CD4-positive, CD25-positive, alpha-beta regulatory T cell (primary cell): Measurements from ENCODE around the gene ETV6. TPM values are rescaled to one million over a fixed set of nuclear protein-coding genes. Genes with fewer than 3 reads are reported as not detected.

Experiments used
- ATAC-seq, 2 donors: fragments of 150-1000 bp; cut with Tn5 transposase; one replicate each; pipeline ENCODE4 v1.10.0; 2021; ENCODE audit warnings: low read depth in 2 of 2, moderate number of reproducible peaks in 2 of 2, moderate library complexity in 1 of 2
- DNase-seq, 3 donors: peaks; one replicate each; pipeline versions ENCODE4 v3.0.0 to v3.0.0-alpha.2; 2012 to 2022; ENCODE audit warnings: mixed read lengths in 1 of 3
- H3K27ac ChIP-seq: one replicate; pipeline ENCODE4 v1.7.0; 2013; ENCODE audit warnings: mild to moderate bottlenecking, low read length; ENCODE audit not compliant: insufficient read depth, poor library complexity, severe bottlenecking
- H3K27me3 ChIP-seq: one replicate; pipeline ENCODE4 v1.7.0; 2013; ENCODE audit warnings: low read length; ENCODE audit not compliant: control insufficient read depth, insufficient read depth
- H3K36me3 ChIP-seq: one replicate; pipeline ENCODE4 v1.7.0; 2013; ENCODE audit warnings: mild to moderate bottlenecking, low read length, moderate library complexity; ENCODE audit not compliant: control insufficient read depth, insufficient read depth
- H3K4me1 ChIP-seq: 2 replicates; pipeline ENCODE4 v1.7.0; 2013; ENCODE audit warnings: mild to moderate bottlenecking, low read length; ENCODE audit not compliant: insufficient read depth, control insufficient read depth, poor library complexity, severe bottlenecking
- H3K4me3 ChIP-seq: one replicate; pipeline ENCODE4 v1.7.0; 2013; ENCODE audit warnings: low read depth, mild to moderate bottlenecking, low read length, moderate library complexity
- H3K9me3 ChIP-seq, 2 experiments: 1 replicate in 1 of 2; 2 replicates in 1 of 2; pipeline ENCODE4 v1.7.0; 2013; ENCODE audit warnings: low read length in 2 of 2, mild to moderate bottlenecking in 1 of 2, moderate library complexity in 1 of 2; ENCODE audit not compliant: control insufficient read depth in 2 of 2
- H3K27ac Mint-ChIP-seq, 3 donors: one replicate each; pipeline ENCODE4 v1.8.0; 2020 to 2022; ENCODE audit warnings: mild to moderate bottlenecking in 3 of 3, mixed read lengths in 3 of 3, moderate library complexity in 2 of 3
- H3K27me3 Mint-ChIP-seq: one replicate; pipeline ENCODE4 v1.8.0; 2022; ENCODE audit warnings: mild to moderate bottlenecking, mixed read lengths
- H3K36me3 Mint-ChIP-seq: one replicate; pipeline ENCODE4 v1.8.0; 2020; ENCODE audit warnings: mixed read lengths
- H3K4me1 Mint-ChIP-seq, 4 donors: one replicate each; pipeline ENCODE4 v1.8.0; 2020 to 2022; ENCODE audit warnings: mixed read lengths in 4 of 4, mild to moderate bottlenecking in 1 of 4
- H3K4me3 Mint-ChIP-seq, 4 donors: one replicate each; pipeline ENCODE4 v1.8.0; 2020 to 2022; ENCODE audit warnings: mild to moderate bottlenecking in 4 of 4, mixed read lengths in 4 of 4, moderate library complexity in 3 of 4
- H3K9me3 Mint-ChIP-seq, 7 donors: one replicate each; pipeline ENCODE4 v1.8.0; 2020 to 2022; ENCODE audit warnings: mixed read lengths in 7 of 7, mild to moderate bottlenecking in 3 of 7, moderate library complexity in 2 of 7
- polyA plus RNA-seq, 4 donors: library from polyadenylated mRNA; unstranded; fragments of 300-500 nt; fragmentation: Illumina TruSeq; gene quantifications; one replicate each; pipeline ENCODE4 v1.2.3, GENCODE V29; 2021
- total RNA-seq: library from RNA; stranded (reverse); gene quantifications from one replicate; pipeline ENCODE4 v1.2.3, GENCODE V29; 2022

The ETV6 gene
- total and polyA plus RNA-seq, 5 donors from 2014 or later, result 2.5 to 62.5 (median 4.1) TPM

DNA sequence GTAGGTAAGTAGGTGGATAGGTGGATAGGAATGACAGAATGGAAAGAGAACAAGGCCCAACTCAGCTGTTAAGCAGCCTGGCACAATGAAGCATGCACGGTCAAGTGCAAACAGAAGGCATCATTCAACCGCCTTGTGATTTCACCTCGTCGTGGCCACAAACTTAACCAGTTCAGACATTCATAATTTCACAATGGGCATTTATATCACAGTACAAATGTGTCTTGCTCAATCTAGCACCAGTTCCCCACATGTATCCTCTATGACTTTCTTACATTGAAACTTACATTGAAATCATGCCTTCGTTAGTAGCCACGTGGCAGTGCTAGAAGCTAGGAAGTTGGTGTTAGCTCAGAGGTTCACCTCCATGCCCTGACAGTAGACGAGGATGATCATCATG is 207.5 kb downstream of the ETV6 start:
- DNase-seq, result no peak
- Mint-ChIP-seq H3K4me3 (no peak overlapping the region), H3K9me3 (peaks cover 0 to 2% (median 0%) of the 10 kb centered on the region in 7 donors), H3K27me3 (no peaks in the 10 kb centered on the region), H3K36me3 (peaks cover 26% of the 10 kb centered on the region), H3K4me1 (peaks cover 3 to 13% (median 9%) of the 10 kb centered on the region in 4 donors), H3K27ac (no peak overlapping the region)
- no peak for ATAC-seq
- H3K4me3 ChIP-seq, result no peak overlapping the region
- H3K27me3 ChIP-seq, result no peaks in the 10 kb centered on the region
- no peaks in the 10 kb centered on the region for H3K4me1 ChIP-seq
- no peaks in the 10 kb centered on the region for H3K9me3 ChIP-seq
- H3K36me3 ChIP-seq, result peaks cover 28% of the 10 kb centered on the region
- no peak overlapping the region for H3K27ac ChIP-seq

DNA sequence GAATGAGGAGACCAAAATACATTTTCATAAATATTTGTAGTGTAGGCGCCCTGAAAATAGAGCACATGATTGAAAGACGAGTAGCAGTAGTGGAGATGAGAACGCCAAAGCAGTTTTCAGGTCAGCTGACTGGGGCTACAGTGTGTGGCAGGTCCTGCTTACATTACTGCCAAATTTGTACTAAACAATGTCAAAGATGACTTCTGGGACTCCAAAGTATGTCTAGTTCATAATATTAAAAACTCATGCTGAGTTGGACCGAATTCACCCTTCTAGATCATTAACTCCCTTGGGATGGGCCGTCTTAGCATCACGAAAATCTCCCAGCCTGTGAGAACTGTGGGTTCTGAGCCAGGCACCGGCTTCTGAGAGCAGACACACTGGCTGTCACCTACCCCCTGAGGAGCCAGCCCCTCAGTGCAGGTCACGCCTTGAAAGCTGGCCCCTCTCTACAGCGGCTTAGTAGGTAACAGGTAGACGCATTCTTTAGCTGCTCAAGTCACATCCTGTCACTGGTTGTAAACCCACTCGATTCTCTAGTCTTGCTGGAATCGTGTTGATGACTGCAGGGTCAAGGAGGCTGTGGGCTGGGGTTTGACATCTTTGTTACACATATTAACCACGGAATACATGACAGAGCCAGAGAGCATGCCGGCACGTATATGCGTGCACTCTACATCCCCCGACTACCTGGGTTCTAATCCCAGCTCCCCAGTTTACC is 210.4 kb downstream of the ETV6 start:
- peaks cover 15% of the 10 kb centered on the region for H3K36me3 ChIP-seq
- H3K27ac Mint-ChIP-seq, result no peak overlapping the region
- H3K4me1 ChIP-seq, result no peaks in the 10 kb centered on the region
- H3K27me3 Mint-ChIP-seq, result no peaks in the 10 kb centered on the region
- H3K27ac ChIP-seq, result no peak overlapping the region
- H3K4me1 Mint-ChIP-seq, result peaks cover 5 to 10% (median 9%) of the 10 kb centered on the region in 4 donors
- H3K9me3 Mint-ChIP-seq, result peaks cover 0 to 6% (median 0%) of the 10 kb centered on the region in 7 donors
- no peak overlapping the region for H3K4me3 Mint-ChIP-seq
- DNase-seq (no peak), ATAC-seq (no peak)
- no peaks in the 10 kb centered on the region for H3K27me3 ChIP-seq
- H3K4me3 ChIP-seq, result no peak overlapping the region
- no peaks in the 10 kb centered on the region for H3K9me3 ChIP-seq
- peaks cover 45% of the 10 kb centered on the region for H3K36me3 Mint-ChIP-seq

- Mint-ChIP-seq H3K27me3 (no peaks in the 10 kb centered on the region), H3K27ac (peak overlapping the region in 1 of 3 donors; percentile 52), H3K4me1 (peaks cover 4 to 10% (median 4%) of the 10 kb centered on the region in 4 donors), H3K9me3 (peaks cover 0 to 15% (median 2%) of the 10 kb centered on the region in 7 donors), H3K4me3 (no peak overlapping the region), H3K36me3 (peaks cover 49% of the 10 kb centered on the region)
- Histone ChIP-seq H3K27me3 (no peaks in the 10 kb centered on the region), H3K4me3 (no peak overlapping the region), H3K36me3 (peaks cover 13% of the 10 kb centered on the region), H3K27ac (no peak overlapping the region), H3K4me1 (no peaks in the 10 kb centered on the region), H3K9me3 (peaks cover 5 to 7% of the 10 kb centered on the region in 2 experiments)
- no peak for DNase-seq
- ATAC-seq, result no peak
Measured at GRCh38 chr12:11861155-11861863, 211.8 kb downstream of the ETV6 start.

GRCh38 chr12:11861864-11862600 is 212.6 kb downstream of the ETV6 start:
- no peak overlapping the region for H3K4me3 ChIP-seq
- no peak overlapping the region for H3K27ac ChIP-seq
- Mint-ChIP-seq H3K36me3 (peaks cover 50% of the 10 kb centered on the region), H3K27ac (peak overlapping the region; percentile 37 to 56 (median 52)), H3K9me3 (peaks cover 0 to 15% (median 3%) of the 10 kb centered on the region in 7 donors), H3K27me3 (no peaks in the 10 kb centered on the region), H3K4me3 (no peak overlapping the region), H3K4me1 (peaks cover 4 to 10% (median 5%) of the 10 kb centered on the region in 4 donors)
- H3K27me3 ChIP-seq, result no peaks in the 10 kb centered on the region
- DNase-seq (no peak), ATAC-seq (no peak)
- peaks cover 11% of the 10 kb centered on the region for H3K36me3 ChIP-seq
- H3K9me3 ChIP-seq, result peaks cover 5 to 7% of the 10 kb centered on the region in 2 experiments
- no peaks in the 10 kb centered on the region for H3K4me1 ChIP-seq

DNA sequence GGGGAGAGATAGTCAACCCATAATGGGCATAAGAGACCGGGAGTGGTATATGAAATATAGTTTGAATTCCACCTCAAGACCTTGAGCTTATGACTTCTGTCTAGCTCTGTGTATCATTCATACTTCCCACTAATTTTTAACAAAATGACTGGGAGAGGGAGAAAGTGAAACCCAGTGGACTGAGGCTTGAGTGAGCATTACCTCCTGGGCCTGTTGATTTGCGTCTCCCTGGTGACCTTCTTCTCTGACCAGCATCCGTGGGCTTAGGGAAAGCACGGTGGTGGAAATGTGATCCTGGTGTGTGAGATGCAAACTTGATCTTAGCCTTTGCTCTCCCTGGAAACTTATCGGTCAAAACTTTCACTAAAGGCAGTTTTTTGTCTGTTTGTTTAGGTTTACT is 213.3 kb downstream of the ETV6 start:
- Histone ChIP-seq H3K27ac (no peak overlapping the region), H3K9me3 (peaks cover 5 to 7% of the 10 kb centered on the region in 2 experiments), H3K4me3 (no peak overlapping the region), H3K36me3 (peaks cover 11% of the 10 kb centered on the region), H3K27me3 (no peaks in the 10 kb centered on the region), H3K4me1 (no peaks in the 10 kb centered on the region)
- Mint-ChIP-seq H3K36me3 (peaks cover 50% of the 10 kb centered on the region), H3K27me3 (no peaks in the 10 kb centered on the region), H3K4me3 (no peak overlapping the region), H3K9me3 (peaks cover 0 to 15% (median 3%) of the 10 kb centered on the region in 7 donors), H3K27ac (no peak overlapping the region), H3K4me1 (peaks cover 4 to 12% (median 7%) of the 10 kb centered on the region in 4 donors)
- no peak for DNase-seq
- ATAC-seq, result no peak

GRCh38 chr12:11863478-11863906 is 214.0 kb downstream of the ETV6 start:
- DNase-seq (no peak), ATAC-seq (no peak)
- Histone ChIP-seq H3K27me3 (no peaks in the 10 kb centered on the region), H3K9me3 (peaks cover 5 to 7% of the 10 kb centered on the region in 2 experiments), H3K4me1 (no peaks in the 10 kb centered on the region), H3K27ac (no peak overlapping the region), H3K36me3 (peaks cover 11% of the 10 kb centered on the region), H3K4me3 (no peak overlapping the region)
- Mint-ChIP-seq H3K27ac (peak overlapping the region in 2 of 3 donors; percentile 14 to 69), H3K4me3 (no peak overlapping the region), H3K36me3 (peaks cover 47% of the 10 kb centered on the region), H3K4me1 (peaks cover 2 to 11% (median 7%) of the 10 kb centered on the region in 4 donors), H3K9me3 (peaks cover 0 to 15% (median 2%) of the 10 kb centered on the region in 7 donors), H3K27me3 (no peaks in the 10 kb centered on the region)

GRCh38 chr12:11863988-11864387 is 214.5 kb downstream of the ETV6 start:
- no peaks in the 10 kb centered on the region for H3K4me1 ChIP-seq
- H3K27me3 ChIP-seq, result no peaks in the 10 kb centered on the region
- ATAC-seq (no peak), DNase-seq (no peak)
- peaks cover 11% of the 10 kb centered on the region for H3K36me3 ChIP-seq
- Mint-ChIP-seq H3K27me3 (no peaks in the 10 kb centered on the region), H3K9me3 (peaks cover 0 to 15% (median 2%) of the 10 kb centered on the region in 7 donors), H3K4me3 (no peak overlapping the region), H3K36me3 (peaks cover 47% of the 10 kb centered on the region), H3K27ac (no peak overlapping the region), H3K4me1 (peaks cover 2 to 11% (median 7%) of the 10 kb centered on the region in 4 donors)
- H3K9me3 ChIP-seq, result peaks cover 5 to 7% of the 10 kb centered on the region in 2 experiments
- no peak overlapping the region for H3K27ac ChIP-seq
- H3K4me3 ChIP-seq, result no peak overlapping the region
